ENCODE results near the gene RPTOR. TPM values are rescaled to one million over a fixed set of nuclear protein-coding genes. Genes with fewer than 3 reads are reported as not detected.
"Not testable (repeated sequence)": the region's sequence is repeated elsewhere in the genome, so short reads cannot be mapped to it uniquely, and the experiment has no call there.

Gene RPTOR
- total RNA-seq, 3 donors from 2014 or later, result 76.1 to 98.3 (median 89.5) TPM

GRCh38 chr17:80754846-80755245, 210.2 kb downstream of the RPTOR start:
- Mint-ChIP-seq H3K9me3 (no peaks in the 10 kb centered on the region), H3K4me3 (no peak overlapping the region), H3K27me3 (ENCODE audit: low read depth) (no peaks in the 10 kb centered on the region), H3K36me3 (ENCODE audit: insufficient read depth) (peaks cover 39% of the 10 kb centered on the region), H3K4me1 (ENCODE audit: low read depth) (peaks cover 65% of the 10 kb centered on the region)
- no peak for DNase-seq
- no peak for ATAC-seq

- DNase-seq (no peak), ATAC-seq (no peak)
- Mint-ChIP-seq H3K9me3 (no peaks in the 10 kb centered on the region), H3K36me3 (ENCODE audit: insufficient read depth) (peaks cover 39% of the 10 kb centered on the region), H3K4me1 (ENCODE audit: low read depth) (peaks cover 69% of the 10 kb centered on the region), H3K27me3 (ENCODE audit: low read depth) (no peaks in the 10 kb centered on the region), H3K4me3 (no peak overlapping the region)
Measured at GRCh38 chr17:80755650-80756405, 211.2 kb downstream of the RPTOR start.

- ATAC-seq (peak in 1 of 2 donors; percentile 13), DNase-seq (no peak)
- Mint-ChIP-seq H3K36me3 (ENCODE audit: insufficient read depth) (peaks cover 36% of the 10 kb centered on the region), H3K27me3 (ENCODE audit: low read depth) (no peaks in the 10 kb centered on the region), H3K9me3 (no peaks in the 10 kb centered on the region), H3K4me3 (no peak overlapping the region), H3K4me1 (ENCODE audit: low read depth) (peaks cover 73% of the 10 kb centered on the region)
Measured at GRCh38 chr17:80758481-80759376, 214.1 kb downstream of the RPTOR start.

DNA sequence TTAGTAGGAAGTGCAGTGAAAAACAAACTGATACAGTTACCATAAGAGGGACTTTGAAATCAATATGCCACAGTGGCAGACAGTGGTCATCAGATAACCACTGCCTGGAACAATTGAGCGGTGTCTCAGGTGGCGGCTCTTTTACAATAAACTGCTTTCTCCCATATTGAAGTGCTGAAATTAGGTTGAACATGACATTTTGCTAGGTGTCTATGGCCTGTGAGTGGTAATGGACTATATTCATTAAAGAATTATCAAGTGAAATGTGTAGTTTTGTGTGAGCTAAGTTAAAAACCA, 214.7 kb downstream of the RPTOR start:
- H3K4me3 Mint-ChIP-seq, result no peak overlapping the region
- DNase-seq, result no peak
- H3K27me3 Mint-ChIP-seq (ENCODE audit: low read depth), result no peaks in the 10 kb centered on the region
- no peak for ATAC-seq
- H3K36me3 Mint-ChIP-seq (ENCODE audit: insufficient read depth), result peaks cover 30% of the 10 kb centered on the region
- peaks cover 70% of the 10 kb centered on the region for H3K4me1 Mint-ChIP-seq (ENCODE audit: low read depth)
- H3K9me3 Mint-ChIP-seq, result no peaks in the 10 kb centered on the region

GRCh38 chr17:80760511-80760911, 215.9 kb downstream of the RPTOR start:
- H3K27me3 Mint-ChIP-seq (ENCODE audit: low read depth), result no peaks in the 10 kb centered on the region
- H3K4me1 Mint-ChIP-seq (ENCODE audit: low read depth), result peaks cover 78% of the 10 kb centered on the region
- no peak for DNase-seq
- peaks cover 26% of the 10 kb centered on the region for H3K36me3 Mint-ChIP-seq (ENCODE audit: insufficient read depth)
- ATAC-seq, result no peak
- no peak overlapping the region for H3K4me3 Mint-ChIP-seq
- no peaks in the 10 kb centered on the region for H3K9me3 Mint-ChIP-seq

GRCh38 chr17:80761110-80761871, 216.7 kb downstream of the RPTOR start:
- Mint-ChIP-seq H3K4me1 (ENCODE audit: low read depth) (peaks cover 82% of the 10 kb centered on the region), H3K36me3 (ENCODE audit: insufficient read depth) (peaks cover 25% of the 10 kb centered on the region), H3K27me3 (ENCODE audit: low read depth) (no peaks in the 10 kb centered on the region), H3K9me3 (no peaks in the 10 kb centered on the region), H3K4me3 (peak overlapping the region; percentile 71)
- peak; percentile 91 to 92 for ATAC-seq
- DNase-seq, result peak; percentile 75

DNA sequence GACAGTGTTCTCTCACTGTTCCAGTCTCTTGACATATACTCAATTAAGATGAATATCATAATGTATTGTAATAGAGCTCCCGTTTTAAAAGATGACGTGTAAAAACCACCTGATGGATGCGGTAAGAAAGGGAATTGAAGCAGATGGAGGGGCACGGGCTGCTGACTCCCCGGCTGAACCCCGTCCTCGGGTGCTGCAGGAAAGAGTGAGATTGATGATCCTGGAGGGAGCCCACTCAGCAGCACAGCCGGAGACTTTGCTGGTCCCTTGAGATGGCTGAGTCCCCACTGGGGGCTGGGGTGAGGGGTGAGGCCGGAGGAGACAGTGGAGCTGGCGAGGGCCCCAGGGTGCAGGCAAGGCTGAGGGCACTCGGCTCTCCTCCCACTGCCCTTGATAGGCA, 217.4 kb downstream of the RPTOR start:
- DNase-seq (no peak), ATAC-seq (no peak)
- Mint-ChIP-seq H3K4me3 (peak overlapping the region; percentile 71), H3K9me3 (no peaks in the 10 kb centered on the region), H3K4me1 (ENCODE audit: low read depth) (peaks cover 88% of the 10 kb centered on the region), H3K36me3 (ENCODE audit: insufficient read depth) (peaks cover 19% of the 10 kb centered on the region), H3K27me3 (ENCODE audit: low read depth) (no peaks in the 10 kb centered on the region)

- Mint-ChIP-seq H3K27me3 (ENCODE audit: low read depth) (no peaks in the 10 kb centered on the region), H3K9me3 (no peaks in the 10 kb centered on the region), H3K4me3 (peak overlapping the region; percentile 61), H3K36me3 (ENCODE audit: insufficient read depth) (peaks cover 8% of the 10 kb centered on the region), H3K4me1 (ENCODE audit: low read depth) (peaks cover 76% of the 10 kb centered on the region)
- no peak for ATAC-seq
- no peak for DNase-seq
Measured at GRCh38 chr17:80763293-80763867, 218.7 kb downstream of the RPTOR start.

DNA sequence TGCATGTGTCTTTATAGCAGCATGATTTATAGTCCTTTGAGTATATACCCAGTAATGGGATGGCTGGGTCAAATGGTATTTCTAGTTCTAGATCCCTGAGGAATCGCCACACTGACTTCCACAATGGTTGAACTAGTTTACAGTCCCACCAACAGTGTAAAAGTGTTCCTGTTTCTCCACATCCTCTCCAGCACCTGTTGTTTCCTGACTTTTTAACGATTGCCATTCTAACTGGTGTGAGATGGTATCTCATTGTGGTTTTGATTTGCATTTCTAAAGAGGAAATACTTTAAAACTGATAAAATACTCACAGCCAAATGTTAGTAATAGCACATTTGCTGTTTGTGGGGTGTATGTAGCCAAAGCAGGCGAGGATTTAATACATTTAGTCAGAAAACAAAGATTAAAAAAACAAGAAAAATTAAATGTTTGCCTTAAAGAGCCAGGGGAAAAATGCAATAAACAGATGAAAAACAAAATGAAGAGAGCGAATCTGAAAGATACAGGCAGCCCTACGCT, 220.0 kb downstream of the RPTOR start:
- H3K4me1 Mint-ChIP-seq (ENCODE audit: low read depth), result peaks cover 67% of the 10 kb centered on the region
- H3K9me3 Mint-ChIP-seq; DNase-seq; ATAC-seq; H3K27me3 Mint-ChIP-seq (ENCODE audit: low read depth): not testable (repeated sequence)
- H3K4me3 Mint-ChIP-seq, result peak overlapping the region; percentile 51
- peaks cover 14% of the 10 kb centered on the region for H3K36me3 Mint-ChIP-seq (ENCODE audit: insufficient read depth)

DNA sequence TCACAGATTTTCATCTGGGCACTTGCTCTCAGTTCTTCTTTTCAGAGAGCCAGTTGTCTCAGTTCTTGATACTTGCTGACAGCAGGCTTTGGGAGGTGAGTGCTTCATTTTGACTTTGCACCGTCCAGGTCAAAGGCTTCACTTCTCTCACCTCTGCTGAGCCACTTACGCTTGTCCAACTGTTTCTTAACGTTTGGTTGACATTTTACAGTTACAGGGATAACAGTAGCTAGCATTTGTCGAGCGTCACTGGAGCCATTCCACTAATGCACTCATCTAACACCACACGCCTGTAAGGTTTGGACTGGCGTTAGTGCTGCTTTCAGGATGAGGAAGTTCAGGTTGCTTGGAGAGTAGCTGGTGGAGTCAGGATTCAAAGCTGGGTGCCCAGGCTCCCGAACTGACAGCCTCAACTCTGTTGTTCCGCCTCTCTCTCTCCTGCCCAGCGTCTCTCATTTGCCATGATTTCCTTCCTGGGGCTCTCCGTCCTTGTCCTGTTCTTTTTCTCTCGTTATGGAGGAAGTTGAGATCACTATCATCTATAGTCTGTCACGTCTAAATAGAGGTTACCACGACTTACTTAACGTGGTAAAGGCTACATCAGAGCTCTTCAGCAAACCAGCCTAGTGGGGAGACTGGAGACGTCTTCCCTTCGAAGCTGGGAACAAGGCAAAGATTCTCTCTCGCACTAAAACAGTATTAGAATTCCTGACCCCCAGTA, 220.8 kb downstream of the RPTOR start:
- H3K9me3 Mint-ChIP-seq, result no peaks in the 10 kb centered on the region
- ATAC-seq (no peak), DNase-seq (no peak)
- peak overlapping the region; percentile 51 for H3K4me3 Mint-ChIP-seq
- peaks cover 15% of the 10 kb centered on the region for H3K36me3 Mint-ChIP-seq (ENCODE audit: insufficient read depth)
- H3K27me3 Mint-ChIP-seq (ENCODE audit: low read depth), result no peaks in the 10 kb centered on the region
- peaks cover 63% of the 10 kb centered on the region for H3K4me1 Mint-ChIP-seq (ENCODE audit: low read depth)

DNA sequence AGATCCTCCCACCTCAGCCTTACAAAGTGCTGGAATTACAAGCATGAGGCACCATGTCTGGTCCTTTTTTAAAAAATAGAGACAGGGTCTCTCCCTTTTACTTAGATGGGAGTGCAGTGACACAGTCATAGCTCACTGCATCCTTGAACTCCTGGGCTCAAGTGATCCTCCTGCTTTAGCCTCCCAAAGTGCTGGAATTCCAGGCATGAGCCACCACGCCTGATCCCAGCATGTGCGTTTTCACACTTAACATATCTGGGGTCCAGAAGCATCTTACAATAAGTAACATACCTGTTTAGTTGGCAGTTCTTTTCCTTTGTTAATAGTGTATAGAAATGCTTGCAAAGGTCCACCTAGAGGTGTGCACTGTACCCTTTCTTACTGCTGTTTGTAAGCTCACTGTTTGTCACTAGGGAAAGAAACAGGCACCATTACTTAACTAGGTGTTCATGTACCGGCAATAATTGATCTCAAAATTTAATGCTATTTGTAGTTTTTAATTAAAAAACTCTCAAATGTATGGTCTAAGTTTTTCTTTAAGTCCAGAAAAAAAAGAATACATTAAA, 221.7 kb downstream of the RPTOR start:
- H3K4me1 Mint-ChIP-seq (ENCODE audit: low read depth), result peaks cover 63% of the 10 kb centered on the region
- no peak for DNase-seq
- no peak overlapping the region for H3K4me3 Mint-ChIP-seq

GRCh38 chr17:80768389-80768788, 223.8 kb downstream of the RPTOR start:
- Mint-ChIP-seq H3K9me3 (no peaks in the 10 kb centered on the region), H3K36me3 (ENCODE audit: insufficient read depth) (peaks cover 22% of the 10 kb centered on the region), H3K4me3 (no peak overlapping the region), H3K27me3 (ENCODE audit: low read depth) (no peaks in the 10 kb centered on the region), H3K4me1 (ENCODE audit: low read depth) (peaks cover 53% of the 10 kb centered on the region)
- DNase-seq (no peak), ATAC-seq (no peak)

More for the DNA sequence above, 221.7 kb downstream of the RPTOR start:
- Mint-ChIP-seq H3K36me3 (ENCODE audit: insufficient read depth) (peaks cover 25% of the 10 kb centered on the region), H3K27me3 (ENCODE audit: low read depth) (no peaks in the 10 kb centered on the region), H3K9me3 (no peaks in the 10 kb centered on the region)
- no peak for ATAC-seq

- Mint-ChIP-seq H3K4me3 (no peak overlapping the region), H3K27me3 (ENCODE audit: low read depth) (no peaks in the 10 kb centered on the region), H3K36me3 (ENCODE audit: insufficient read depth) (peaks cover 22% of the 10 kb centered on the region), H3K4me1 (ENCODE audit: low read depth) (peaks cover 55% of the 10 kb centered on the region), H3K9me3 (no peaks in the 10 kb centered on the region)
- ATAC-seq, result no peak
- DNase-seq, result no peak
Measured at GRCh38 chr17:80768936-80769335, 224.3 kb downstream of the RPTOR start.

Data from activated T-cell treated with anti-CD3 and anti-CD28 coated beads, Interleukin-2, amount 50 U/mL, for 4 hours (primary cell).